Breast epithelium (tissue), 4 donors: ENCODE measurements around the gene DHCR7. TPM values are rescaled to one million over a fixed set of nuclear protein-coding genes. Genes with fewer than 3 reads are reported as not detected.

Source experiments
- DNase-seq, 2 donors: peaks; one replicate each; pipeline ENCODE4 v3.0.0-alpha.2; 2019; ENCODE audit warnings: low spot score in 2 of 2
- H3K27ac ChIP-seq, 2 donors: fragments of 200-600 bp; sonication (generic) in 1 of 2; one replicate each; pipeline ENCODE4 v1.5.1; 2016 to 2019; ENCODE audit warnings: mild to moderate bottlenecking in 1 of 2
- H3K27me3 ChIP-seq, 2 donors: fragments of 200-600 bp; sonication (generic) in 1 of 2; one replicate each; pipeline versions ENCODE4 v1.5.1 to v1.6.0; 2017 to 2019; ENCODE audit warnings: control low read depth in 1 of 2, mild to moderate bottlenecking in 1 of 2
- H3K36me3 ChIP-seq: fragments of 200-600 bp; one replicate; pipeline ENCODE4 v1.5.1; 2019
- H3K4me1 ChIP-seq, 2 donors: fragments of 200-600 bp; sonication (generic); one replicate each; pipeline ENCODE4 v1.5.1; 2016 to 2019; ENCODE audit warnings: control low read depth in 1 of 2
- H3K4me3 ChIP-seq, 3 donors: fragments of 200-600 bp; sonication (generic); 1 replicate in 2 of 3; 2 replicates in 1 of 3; pipeline ENCODE4 v1.5.1; 2016 to 2019; ENCODE audit warnings: mild to moderate bottlenecking in 3 of 3, moderate library complexity in 2 of 3
- H3K9me3 ChIP-seq, 2 donors: fragments of 200-600 bp; sonication (generic) in 1 of 2; one replicate each; pipeline ENCODE4 v1.5.1; 2016 to 2019; ENCODE audit warnings: control low read depth in 1 of 2
- CTCF ChIP-seq, 3 donors: fragments of 450-650 bp; IDR thresholded peaks; one replicate each; pipeline ENCODE4 v1.5.1; 2016 to 2017; ENCODE audit warnings: antibody characterized with exemption in 3 of 3, mild to moderate bottlenecking in 3 of 3, moderate library complexity in 3 of 3
- POLR2A ChIP-seq: fragments of 450-650 bp; IDR thresholded peaks from one replicate; pipeline ENCODE4 v1.6.1; 2016; ENCODE audit warnings: antibody characterized with exemption, mild to moderate bottlenecking, moderate library complexity
- POLR2AphosphoS5 ChIP-seq, 3 donors: sonication (generic); formaldehyde crosslinking; IDR thresholded peaks; one replicate each; pipeline ENCODE4 v1.6.1; 2017; ENCODE audit warnings: antibody characterized with exemption in 3 of 3
- intact Hi-C: fragments of 100-400 bp; cut with DNase I; formaldehyde crosslinking; loops from one replicate; pipeline ENCODE4 v1.15.1; 2023; ENCODE audit warnings: low total_unique reads
- total RNA-seq, 3 donors: library from RNA; depleted of rRNA; stranded (reverse); fragments of >200 nt; gene quantifications; one replicate each; pipeline ENCODE4 v1.1.0, GENCODE V29; 2016

Gene DHCR7
- total RNA-seq, 3 donors from 2014 or later = 14.7 to 31.7 (median 25.2) TPM

- Histone ChIP-seq H3K27ac (no peak overlapping the region), H3K4me3 (no peak overlapping the region), H3K9me3 (no peaks in the 10 kb centered on the region), H3K4me1 (no peaks in the 10 kb centered on the region), H3K36me3 (peaks cover 12% of the 10 kb centered on the region), H3K27me3 (no peaks in the 10 kb centered on the region)
- TF ChIP-seq POLR2AphosphoS5 (IDR thresholded peaks at IDR 0.05) (no peak), POLR2A (no peak), CTCF (IDR thresholded peaks at IDR 0.05) (no peak)
- intact Hi-C loops = no loop called here
- no peak for DNase-seq
Measured at GRCh38 chr11:71485466-71485865, 37.3 kb upstream of the DHCR7 start.

GRCh38 chr11:71485063-71485399 is 36.8 kb upstream of the DHCR7 start:
- intact Hi-C loops = no loop called here
- Histone ChIP-seq H3K9me3 (no peaks in the 10 kb centered on the region), H3K36me3 (peaks cover 12% of the 10 kb centered on the region), H3K27ac (no peak overlapping the region), H3K27me3 (no peaks in the 10 kb centered on the region), H3K4me3 (no peak overlapping the region), H3K4me1 (no peaks in the 10 kb centered on the region)
- DNase-seq = no peak
- TF ChIP-seq POLR2AphosphoS5 (IDR thresholded peaks at IDR 0.05) (no peak), CTCF (IDR thresholded peaks at IDR 0.05) (no peak), POLR2A (no peak)

- Histone ChIP-seq H3K4me1 (no peaks in the 10 kb centered on the region), H3K4me3 (no peak overlapping the region), H3K27me3 (no peaks in the 10 kb centered on the region), H3K36me3 (peaks cover 15% of the 10 kb centered on the region), H3K9me3 (no peaks in the 10 kb centered on the region), H3K27ac (no peak overlapping the region)
- no peak for TF ChIP-seq POLR2AphosphoS5 (IDR thresholded peaks at IDR 0.05)
- TF ChIP-seq CTCF (IDR thresholded peaks at IDR 0.05) = no peak
- no peak for TF ChIP-seq POLR2A
- intact Hi-C loops = no loop called here
- DNase-seq = no peak
Measured at GRCh38 chr11:71484248-71485062, 36.3 kb upstream of the DHCR7 start.

- intact Hi-C loops = no loop called here
- H3K36me3 ChIP-seq = peaks cover 17% of the 10 kb centered on the region
Measured at GRCh38 chr11:71483692-71484091, 35.5 kb upstream of the DHCR7 start.

More at GRCh38 chr11:71483692-71484091, 35.5 kb upstream of the DHCR7 start:
- Histone ChIP-seq H3K27me3 (no peaks in the 10 kb centered on the region), H3K9me3 (no peaks in the 10 kb centered on the region), H3K4me3 (no peak overlapping the region), H3K27ac (no peak overlapping the region), H3K4me1 (no peaks in the 10 kb centered on the region)
- DNase-seq = no peak
- TF ChIP-seq POLR2AphosphoS5 (IDR thresholded peaks at IDR 0.05) (no peak), CTCF (IDR thresholded peaks at IDR 0.05) (no peak), POLR2A (no peak)
